MM.1S (cell line): Measurements from ENCODE around the gene NF2.
A peak's percentile ranks its signal among the peaks of the same experiment; 100 is the strongest.

Experiments
- DNase-seq: peaks from one replicate; pipeline ENCODE4 v3.0.0-alpha.2; 2015
- H2AFZ ChIP-seq: fragments of 300-600 bp; sonication (generic); 2 replicates; pipeline ENCODE4 v1.6.0; 2016; ENCODE audit warnings: antibody characterized with exemption, low read length
- H3F3A ChIP-seq: fragments of 300-600 bp; sonication (generic); 2 replicates; pipeline ENCODE4 v1.6.1; 2016; ENCODE audit warnings: mild to moderate bottlenecking, antibody characterized with exemption, low read length, moderate library complexity, mixed read lengths; ENCODE audit not compliant: insufficient read depth
- H3K27ac ChIP-seq: fragments of 300-600 bp; sonication (generic); 2 replicates; pipeline ENCODE4 v1.5.1; 2016; ENCODE audit warnings: mild to moderate bottlenecking, low read length
- H3K27me3 ChIP-seq: fragments of 300-600 bp; sonication (generic); replicated peaks from 2 replicates; pipeline ENCODE4 v1.6.0; 2016; ENCODE audit warnings: low read length; ENCODE audit not compliant: insufficient read depth
- H3K36me3 ChIP-seq: fragments of 300-600 bp; sonication (generic); replicated peaks from 2 replicates; pipeline ENCODE4 v1.6.1; 2016; ENCODE audit warnings: mild to moderate bottlenecking, low read length, mixed read lengths; ENCODE audit not compliant: insufficient read depth
- H3K4me1 ChIP-seq: fragments of 300-600 bp; sonication (generic); 2 replicates; pipeline ENCODE4 v1.6.1; 2016; ENCODE audit warnings: low read length, mixed read lengths
- H3K4me2 ChIP-seq: fragments of 300-600 bp; sonication (generic); 2 replicates; pipeline ENCODE4 v1.6.0; 2016; ENCODE audit warnings: low read depth, low read length
- H3K4me3 ChIP-seq: fragments of 300-600 bp; sonication (generic); 2 replicates; pipeline ENCODE4 v1.5.1; 2016; ENCODE audit warnings: low read length, mixed read lengths
- H3K79me2 ChIP-seq: fragments of 300-600 bp; sonication (generic); 2 replicates; pipeline ENCODE4 v1.6.1; 2016; ENCODE audit warnings: mixed run types, low read length, mixed read lengths
- H3K9ac ChIP-seq: fragments of 300-600 bp; sonication (generic); 2 replicates; pipeline ENCODE4 v1.6.1; 2016; ENCODE audit warnings: low read length, mixed read lengths
- H3K9me2 ChIP-seq: fragments of 300-600 bp; sonication (generic); replicated peaks from 2 replicates; pipeline ENCODE4 v1.6.1; 2016; ENCODE audit warnings: mild to moderate bottlenecking, low read length, mixed read lengths; ENCODE audit not compliant: insufficient read depth
- H3K9me3 ChIP-seq: fragments of 300-600 bp; sonication (generic); replicated peaks from 2 replicates; pipeline ENCODE4 v1.6.1; 2016; ENCODE audit warnings: mild to moderate bottlenecking, low read length, mixed read lengths; ENCODE audit not compliant: insufficient read depth
- H4K20me1 ChIP-seq: fragments of 300-600 bp; sonication (generic); 2 replicates; pipeline ENCODE4 v1.6.1; 2016; ENCODE audit warnings: mild to moderate bottlenecking, low read length, moderate library complexity, mixed read lengths; ENCODE audit not compliant: insufficient read depth
- CTCF ChIP-seq: fragments of 300-600 bp; sonication (generic); IDR thresholded peaks from 2 replicates; pipeline ENCODE4 v1.5.1; 2016; ENCODE audit warnings: antibody characterized with exemption, low read length, mixed read lengths
- EZH2 ChIP-seq: fragments of 300-600 bp; sonication (generic); optimal IDR thresholded peaks from 2 replicates; pipeline ENCODE3; 2017; ENCODE audit warnings: low read depth, mild to moderate bottlenecking, antibody characterized with exemption, low read length, mixed read lengths
- EZH2phosphoT487 ChIP-seq: fragments of 300-600 bp; sonication (generic); IDR thresholded peaks from 2 replicates; pipeline ENCODE4 v1.6.1; 2018; ENCODE audit warnings: antibody characterized with exemption, low read length

NF2 gene

GRCh38 chr22:29574762-29575450, 28.5 kb upstream of the NF2 start:
- Histone ChIP-seq H3K27me3 (no peaks in the 10 kb centered on the region), H4K20me1 (no peaks in the 10 kb centered on the region), H3K36me3 (no peaks in the 10 kb centered on the region), H3K79me2 (no peaks in the 10 kb centered on the region), H3K9ac (no peak overlapping the region), H3K9me3 (no peaks in the 10 kb centered on the region), H3K9me2 (no peaks in the 10 kb centered on the region), H3F3A (0 out of 2 replicates have a peak, but pooled peaks cover 2% of the 10 kb centered on the region), H3K4me2 (no peak overlapping the region), H2AFZ (no peak overlapping the region), H3K27ac (no peak overlapping the region), H3K4me3 (no peak overlapping the region), H3K4me1 (no peaks in the 10 kb centered on the region)
- TF ChIP-seq EZH2: no peak
- no peak for TF ChIP-seq EZH2phosphoT487
- no peak for TF ChIP-seq CTCF
- no peak for DNase-seq

GRCh38 chr22:29578462-29579200, 24.8 kb upstream of the NF2 start:
- no peaks in the 10 kb centered on the region for H3K9me2 ChIP-seq
- no peak for TF ChIP-seq EZH2
- TF ChIP-seq EZH2phosphoT487: no peak
- TF ChIP-seq CTCF: no peak
- DNase-seq: no peak
- no peak overlapping the region for H3K4me3 ChIP-seq
- H2AFZ ChIP-seq: no peak overlapping the region
- H3K36me3 ChIP-seq: no peaks in the 10 kb centered on the region
- peaks cover 4% of the 10 kb centered on the region; the same call in 1 of the 2 replicates for H3K79me2 ChIP-seq
- no peaks in the 10 kb centered on the region for H3K4me1 ChIP-seq
- no peak overlapping the region for H3K4me2 ChIP-seq
- H3F3A ChIP-seq: 0 out of 2 replicates have a peak, but pooled peaks cover 3% of the 10 kb centered on the region
- no peaks in the 10 kb centered on the region for H3K27me3 ChIP-seq
- no peaks in the 10 kb centered on the region for H4K20me1 ChIP-seq
- H3K9ac ChIP-seq: no peak overlapping the region
- no peak overlapping the region for H3K27ac ChIP-seq
- H3K9me3 ChIP-seq: no peaks in the 10 kb centered on the region

GRCh38 chr22:29580200-29580810, 23.1 kb upstream of the NF2 start:
- Histone ChIP-seq H3F3A (0 out of 2 replicates have a peak, but pooled peaks cover 3% of the 10 kb centered on the region), H3K9ac (peak overlapping the region; percentile 64; the same call in 1 of the 2 replicates), H3K4me3 (peak overlapping the region; percentile 96), H3K4me2 (peak overlapping the region; percentile 88), H4K20me1 (no peaks in the 10 kb centered on the region), H3K27me3 (no peaks in the 10 kb centered on the region), H3K9me3 (no peaks in the 10 kb centered on the region), H3K79me2 (peaks cover 4% of the 10 kb centered on the region; the same call in 1 of the 2 replicates), H2AFZ (peak overlapping the region; percentile 96), H3K9me2 (no peaks in the 10 kb centered on the region), H3K4me1 (no peaks in the 10 kb centered on the region), H3K36me3 (no peaks in the 10 kb centered on the region), H3K27ac (no peak overlapping the region)
- TF ChIP-seq EZH2phosphoT487: no peak
- TF ChIP-seq EZH2: no peak
- TF ChIP-seq CTCF: no peak
- DNase-seq: no peak
